NCI-H128 (cell line): Measurements from ENCODE around the gene JARID2.
"Not testable (repeated sequence)": the region's sequence is repeated elsewhere in the genome, so short reads cannot be mapped to it uniquely, and the experiment has no call there.

Experiments
- DNase-seq: peaks from one replicate; lab custom pipeline; 2025; ENCODE audit not compliant: unreplicated experiment; lab: John Stamatoyannopoulos, UW

Gene JARID2

GRCh38 chr6:15287670-15288375, 42.0 kb downstream of the JARID2 start:
- DNase-seq = no peak

DNA sequence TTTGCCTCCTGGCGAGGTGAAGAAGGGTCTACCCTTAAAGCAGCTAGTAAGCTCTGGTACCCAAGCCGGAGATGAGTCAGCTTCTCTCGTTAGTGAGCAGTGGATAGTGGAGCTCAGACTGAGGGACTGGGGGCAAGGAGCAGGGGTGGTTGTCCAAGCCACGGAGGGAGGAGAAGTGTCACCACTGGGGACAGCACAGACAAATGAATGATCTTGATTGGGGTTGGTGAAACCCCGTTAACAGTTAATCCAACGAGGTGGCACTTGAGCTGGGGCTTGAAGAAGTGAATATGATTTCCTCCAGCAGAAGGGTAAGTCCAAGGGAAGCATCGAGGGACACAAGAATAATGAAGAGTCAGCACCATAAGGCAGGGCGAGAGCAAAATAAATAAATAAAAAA, 43.0 kb downstream of the JARID2 start:
- no peak for DNase-seq

- not testable (repeated sequence) for DNase-seq
Measured at GRCh38 chr6:15289456-15289855, 43.6 kb downstream of the JARID2 start.

DNA sequence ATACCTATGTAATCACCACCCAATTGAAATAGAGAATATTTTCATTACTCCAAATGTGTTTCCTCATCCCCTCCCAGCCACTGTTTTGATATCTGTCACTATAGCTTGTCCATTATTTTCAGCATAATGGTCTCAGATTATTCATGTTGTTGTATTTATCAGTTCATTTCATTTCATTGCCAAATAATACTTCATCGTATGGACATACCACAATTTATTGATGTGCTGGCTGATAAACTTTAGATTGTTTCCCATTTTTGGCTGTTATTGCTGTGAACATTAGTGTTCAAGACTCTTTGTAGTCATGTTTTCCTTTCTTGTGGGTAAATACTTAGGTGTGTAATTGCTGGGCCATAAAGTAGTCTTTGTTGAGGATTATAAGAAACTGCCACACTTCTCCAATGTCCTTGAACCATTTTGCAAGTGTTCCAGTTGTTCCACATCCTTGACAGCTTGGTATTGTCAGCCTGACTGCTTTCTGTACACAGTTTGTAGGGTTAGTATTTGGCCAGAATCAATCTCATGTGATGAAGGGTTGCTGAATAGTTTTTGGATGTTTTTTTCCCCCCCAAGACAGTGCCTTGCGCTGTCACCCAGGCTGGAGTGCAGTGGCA, 44.3 kb downstream of the JARID2 start:
- DNase-seq = no peak

DNA sequence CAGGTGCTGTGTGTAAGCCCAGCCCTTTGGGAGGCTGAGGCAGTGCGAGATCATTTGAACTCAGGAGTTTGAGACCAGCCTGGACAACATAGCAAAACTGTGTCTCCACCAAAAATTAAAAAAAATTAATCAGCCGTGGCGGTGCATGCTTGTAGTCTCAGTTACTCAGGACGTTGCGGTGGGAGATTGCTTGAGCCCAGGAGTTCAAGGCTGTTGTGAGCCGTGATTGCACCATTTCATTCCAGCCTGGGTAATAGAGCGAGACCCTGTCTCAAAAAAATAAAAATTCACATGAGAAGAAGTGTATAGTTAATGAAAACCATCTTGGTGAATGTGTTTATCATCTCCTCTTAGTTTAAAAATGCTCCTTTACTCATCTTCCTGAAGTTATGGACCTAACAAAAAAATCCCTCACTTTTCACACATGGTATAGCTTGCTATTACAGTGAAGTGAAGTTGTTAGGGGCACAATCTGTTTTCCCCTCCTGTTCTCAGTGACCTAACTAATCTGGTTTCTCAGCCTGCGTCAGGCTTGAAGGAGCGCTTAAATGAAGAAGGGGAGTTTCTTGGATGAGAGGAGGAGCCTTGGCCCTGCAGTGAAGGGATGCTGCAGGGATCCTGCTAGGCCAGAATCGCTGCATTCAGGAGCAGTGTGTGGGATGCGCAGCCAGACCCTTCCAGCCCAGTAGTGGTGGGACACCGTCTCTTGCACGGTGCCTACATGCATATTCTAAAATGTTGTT, 45.3 kb downstream of the JARID2 start:
- DNase-seq = no peak

- DNase-seq = no peak
Measured at GRCh38 chr6:15292721-15293302, 46.9 kb downstream of the JARID2 start.

- DNase-seq = no peak
Measured at GRCh38 chr6:15293674-15294073, 47.8 kb downstream of the JARID2 start.

DNA sequence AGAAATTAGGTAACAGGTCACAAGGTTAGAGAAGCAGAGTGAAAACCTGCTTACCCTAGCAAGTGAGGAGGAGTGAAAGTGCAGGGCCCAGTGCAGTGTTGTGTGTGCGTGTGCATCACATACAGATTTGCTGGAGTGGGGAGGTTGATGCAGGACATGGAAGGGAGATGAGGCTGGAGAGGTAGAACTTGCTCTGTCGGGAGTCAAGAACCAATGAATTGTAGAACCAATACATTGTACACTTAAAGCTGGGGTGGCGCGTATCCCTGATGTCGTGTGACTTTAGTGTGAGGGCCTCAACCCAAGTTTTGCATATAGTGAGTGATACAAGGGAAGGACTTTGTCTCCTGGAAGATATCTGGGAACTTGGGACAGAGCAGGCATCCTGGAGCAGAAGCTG, 48.6 kb downstream of the JARID2 start:
- no peak for DNase-seq

GRCh38 chr6:15296249-15296648, 50.4 kb downstream of the JARID2 start:
- DNase-seq = no peak

- no peak for DNase-seq
Measured at GRCh38 chr6:15296735-15297134, 50.9 kb downstream of the JARID2 start.

- DNase-seq = not testable (repeated sequence)
Measured at GRCh38 chr6:15297167-15297566, 51.3 kb downstream of the JARID2 start.

DNA sequence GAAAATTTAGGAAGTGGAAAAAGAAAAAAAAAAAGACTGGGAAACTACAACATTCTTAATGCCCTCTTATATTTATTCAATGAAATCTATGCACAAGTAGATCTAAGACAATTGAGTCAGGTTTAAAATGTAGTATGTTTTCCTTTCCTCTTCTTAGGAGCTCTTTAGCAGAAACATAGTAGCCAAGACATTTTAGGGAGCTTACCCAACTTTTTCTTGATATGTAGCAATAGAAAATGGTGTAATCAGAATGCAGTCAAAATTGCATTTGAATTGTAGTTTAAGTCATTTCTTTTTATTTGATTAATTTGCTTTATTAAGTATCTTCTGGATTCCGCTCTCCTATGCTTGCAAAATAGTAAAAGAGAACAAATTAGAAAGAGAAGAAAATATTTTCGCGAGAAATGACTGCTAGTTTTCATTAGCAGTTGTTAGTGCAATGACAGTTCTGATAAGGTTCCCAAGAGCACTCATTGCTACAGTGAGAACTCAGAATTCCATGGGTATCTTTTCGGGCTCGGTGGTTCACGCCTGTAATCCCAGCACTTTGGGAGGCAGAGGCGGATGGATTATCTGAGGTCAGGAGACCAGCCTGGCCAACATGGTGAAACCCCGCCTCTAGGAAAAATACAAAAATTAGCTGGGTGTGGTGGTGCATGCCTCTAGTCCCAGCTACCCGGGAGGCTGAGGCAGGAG, 52.2 kb downstream of the JARID2 start:
- no peak for DNase-seq

GRCh38 chr6:15299430-15300131, 53.7 kb downstream of the JARID2 start:
- no peak for DNase-seq

DNA sequence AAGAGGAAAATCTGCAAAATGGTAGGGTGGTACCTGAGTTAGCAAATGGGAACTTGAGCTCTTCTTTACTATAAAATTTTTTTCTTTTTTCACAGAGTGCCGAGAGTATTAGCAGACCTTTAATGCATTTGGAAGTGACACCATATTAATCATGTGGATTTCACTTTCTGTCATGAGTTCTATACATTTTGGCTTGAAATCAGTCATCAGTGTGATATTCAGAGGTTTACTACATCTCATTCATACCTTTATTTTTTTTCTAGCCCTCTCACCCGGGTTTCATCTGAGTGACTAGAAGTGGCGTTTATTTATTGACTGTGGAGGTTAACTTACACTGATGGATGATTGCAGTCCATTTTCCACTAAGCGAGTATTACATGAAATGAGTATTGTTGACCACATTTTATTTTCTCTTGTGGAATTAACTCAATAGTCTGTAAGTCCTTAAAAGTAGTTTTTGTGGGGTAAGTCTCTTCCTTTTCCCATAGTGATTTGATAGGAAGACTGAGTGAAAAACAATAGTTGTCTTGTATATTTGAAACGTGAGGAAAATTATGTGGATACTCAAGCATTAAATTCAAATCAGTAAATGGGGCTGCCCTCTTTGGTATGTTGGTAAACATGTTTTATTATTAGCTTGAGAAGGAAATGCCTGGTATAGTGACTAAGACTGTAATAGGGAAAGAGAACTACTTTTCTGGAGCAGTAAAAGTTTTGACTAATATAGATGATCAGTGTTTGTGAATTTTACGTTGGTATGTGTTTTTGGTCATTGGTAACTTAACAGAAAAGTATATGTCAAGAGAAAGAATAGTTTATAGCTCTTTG, 55.5 kb downstream of the JARID2 start:
- DNase-seq = no peak

DNA sequence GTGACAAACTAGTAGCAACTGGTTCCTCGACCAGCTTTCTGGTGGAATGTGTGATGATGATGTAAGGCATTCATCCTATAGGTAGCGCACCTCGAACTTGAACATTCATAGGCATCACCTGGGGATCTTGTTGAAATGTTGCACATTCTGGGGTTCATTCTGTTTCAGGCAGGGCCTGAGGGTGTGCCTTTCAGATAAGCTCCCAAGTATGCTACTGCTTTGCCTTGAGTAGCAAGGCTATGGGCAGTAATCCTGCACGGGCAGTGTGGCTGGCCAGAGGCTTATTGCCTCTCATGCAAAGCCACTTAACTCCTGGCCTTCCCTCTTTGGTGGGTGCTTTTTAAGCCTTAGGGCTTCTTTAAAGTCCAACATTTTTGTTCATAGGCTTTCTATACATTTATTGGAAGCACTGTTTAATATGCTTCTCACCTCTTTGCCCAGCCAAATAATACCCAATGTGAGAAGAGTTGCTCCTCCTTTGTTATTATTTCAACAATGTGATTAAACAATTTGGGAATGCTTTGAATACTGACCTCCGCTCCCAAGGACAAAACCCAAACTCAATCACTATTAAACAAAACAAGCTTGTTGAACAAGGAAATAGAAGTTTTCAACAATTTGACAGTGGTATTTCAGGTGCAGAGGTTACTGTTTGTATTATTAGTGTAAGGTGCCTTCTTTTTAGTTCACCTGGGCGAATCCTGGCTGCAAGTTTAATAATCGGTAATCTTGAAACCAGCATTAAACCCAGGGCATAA, 57.5 kb downstream of the JARID2 start:
- DNase-seq = no peak

DNA sequence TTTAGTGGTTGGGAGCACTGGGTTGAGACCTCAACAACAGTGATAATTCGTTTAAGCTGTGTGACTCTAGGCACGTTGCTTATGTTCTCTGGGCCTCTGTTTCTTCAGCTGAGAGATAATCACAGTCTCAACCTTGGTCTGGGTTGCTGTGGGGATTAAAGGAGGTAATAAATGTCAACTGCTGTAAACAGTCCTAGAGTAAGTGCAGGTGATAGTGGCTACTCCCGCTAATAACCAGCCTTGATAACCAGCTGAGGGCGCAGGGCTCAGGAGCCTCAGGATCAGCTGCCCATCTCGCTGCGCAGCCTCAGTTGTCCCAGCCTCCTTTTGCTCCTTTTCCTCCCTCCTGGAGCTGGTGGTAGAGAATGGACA, 58.0 kb downstream of the JARID2 start:
- no peak for DNase-seq

- DNase-seq = no peak
Measured at GRCh38 chr6:15304337-15305042, 58.6 kb downstream of the JARID2 start.

GRCh38 chr6:15305496-15305895, 59.6 kb downstream of the JARID2 start:
- no peak for DNase-seq
